ENCODE data around the gene ZNG1A.
A peak's percentile ranks its signal among the peaks of the same experiment; 100 is the strongest.
"Not testable (repeated sequence)": the region's sequence is repeated elsewhere in the genome, so short reads cannot be mapped to it uniquely, and the experiment has no call there.

Gene ZNG1A

DNA sequence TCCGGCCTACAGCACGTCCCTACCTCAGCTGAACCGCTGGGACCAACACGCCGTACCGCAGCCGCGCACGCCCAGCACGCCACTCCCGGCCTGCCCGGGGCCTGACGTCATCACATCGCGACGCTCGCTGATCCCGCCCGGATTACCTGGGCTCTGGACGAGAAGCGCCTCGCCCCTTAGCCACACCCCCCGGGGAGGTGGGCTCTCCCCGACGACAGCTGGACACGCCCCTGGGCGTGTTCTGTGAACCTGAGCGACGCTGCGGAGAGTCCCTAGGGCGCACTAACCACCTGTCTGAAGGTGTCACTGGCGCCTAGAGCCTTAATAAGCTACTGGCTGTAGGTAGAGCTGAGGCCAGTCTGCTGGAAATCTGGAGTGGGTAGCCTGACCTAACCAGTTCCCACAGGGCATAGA lies at the start of gene ZNG1A:
TSS of gene ZNG1A (minus strand) at position 87 of the 414 bp plus-strand sequence. CDS start 87 bp downstream, outside the sequence.
- peak; percentile 59 to 60 for DNase-seq (ENCODE audit: low read depth in 2 of 2)

- DNase-seq (ENCODE audit: low read depth in 2 of 2), result no peak
These were observed 49.0 kb upstream of the ZNG1A start for GRCh38 chr9:227860-228259.

DNA sequence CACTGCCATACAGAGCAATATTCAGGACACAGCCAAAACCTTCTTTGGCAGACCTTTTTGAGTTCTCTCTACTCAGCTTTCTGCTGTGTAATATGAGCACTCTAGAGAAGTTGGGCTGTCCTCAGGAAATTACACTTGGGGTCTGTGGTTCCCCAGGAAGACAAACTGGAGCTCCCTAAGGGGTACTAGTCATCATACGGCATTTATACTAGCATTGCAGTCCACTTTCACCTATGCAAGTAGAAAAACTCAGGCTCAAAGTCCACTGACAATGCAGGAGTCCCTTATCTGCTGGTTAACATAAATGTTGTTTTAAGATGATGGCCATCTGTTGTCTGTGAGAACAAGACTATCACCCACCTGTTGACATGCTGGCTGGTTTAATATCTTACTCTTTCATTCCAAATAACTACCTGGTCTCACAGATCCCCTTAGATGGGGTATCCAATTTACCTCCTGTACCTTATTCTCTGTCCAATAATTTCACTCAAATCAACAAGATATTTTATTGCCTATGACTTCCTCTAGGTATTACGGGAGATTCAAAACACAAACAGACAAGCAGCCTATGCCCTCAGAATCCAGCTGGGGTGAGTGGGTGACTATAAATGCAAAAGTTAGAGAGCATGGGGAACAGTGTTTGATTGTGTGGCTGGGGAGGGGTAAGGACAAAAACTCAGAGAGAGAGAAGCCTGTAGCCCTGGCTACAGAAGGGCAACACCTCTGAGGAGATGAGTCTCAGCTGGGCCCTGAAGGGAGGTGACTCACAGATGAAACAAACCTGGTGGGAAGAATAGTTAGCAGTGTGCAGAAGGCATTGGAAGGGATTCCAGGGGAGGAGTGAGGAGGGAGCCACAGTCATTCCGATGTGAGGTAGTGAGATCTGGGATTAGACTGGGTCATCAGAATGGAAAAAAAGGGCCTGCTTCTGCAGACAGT lies 46.0 kb upstream of the ZNG1A start:
- no peak for DNase-seq (ENCODE audit: low read depth in 2 of 2)

- DNase-seq (ENCODE audit: low read depth in 2 of 2), result no peak
These were observed 45.2 kb upstream of the ZNG1A start for GRCh38 chr9:224026-224425.

DNA sequence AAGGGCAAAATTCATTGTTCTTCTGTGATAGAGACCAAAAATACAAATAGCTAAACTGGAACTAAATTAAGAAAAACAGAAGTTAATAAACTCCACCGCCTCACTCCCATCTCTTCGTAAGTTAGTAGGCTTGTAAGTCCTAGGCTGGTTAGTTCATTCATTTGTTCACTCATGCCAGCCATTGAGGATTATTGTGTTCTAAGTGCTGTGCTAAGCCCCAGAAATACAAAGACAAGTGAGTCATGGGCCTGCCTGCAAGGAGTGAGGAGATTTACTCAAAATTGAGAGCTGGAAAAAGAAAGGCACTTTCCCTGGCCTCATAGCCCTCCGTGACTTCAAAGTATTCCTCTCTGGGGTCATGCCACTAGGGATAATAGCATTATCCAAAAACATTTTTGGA lies 44.3 kb upstream of the ZNG1A start:
- no peak for DNase-seq (ENCODE audit: low read depth in 2 of 2)

DNA sequence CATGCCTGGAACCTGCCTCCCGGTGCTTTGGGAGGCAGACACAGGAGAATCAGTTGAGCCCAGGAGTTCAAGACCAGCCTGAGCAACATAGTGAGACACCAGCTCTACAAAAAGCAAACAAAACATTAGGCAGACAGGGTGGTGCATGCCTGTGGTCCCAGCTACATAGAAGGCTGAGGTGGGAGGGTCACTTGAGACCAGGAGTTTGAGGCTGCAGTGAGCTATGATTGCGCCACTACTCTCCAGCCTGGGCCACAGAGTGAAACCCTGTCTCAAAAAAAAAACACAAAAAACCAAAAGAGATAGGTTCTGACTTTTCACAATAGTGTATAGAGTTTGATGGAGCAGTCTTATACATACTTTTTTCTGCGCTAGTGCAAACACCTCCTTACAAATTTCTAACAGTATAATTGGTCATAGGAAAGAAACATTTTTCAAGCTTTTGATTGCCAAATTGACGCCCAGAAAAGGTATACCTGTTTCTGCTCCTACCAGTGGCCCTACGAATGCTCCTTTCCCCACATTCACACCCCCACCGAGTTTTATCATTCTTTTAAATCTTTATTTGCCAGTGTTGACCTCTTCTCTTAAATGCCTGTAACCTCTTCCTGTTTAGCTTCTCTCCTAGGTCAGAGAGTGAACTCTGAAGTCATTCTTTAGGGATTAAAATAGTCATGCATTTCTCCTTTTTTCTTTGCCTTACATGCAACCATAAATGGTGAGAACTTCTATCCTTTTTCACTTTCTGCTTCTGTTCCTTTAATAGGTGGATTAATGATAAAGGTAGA lies 43.3 kb upstream of the ZNG1A start:
- no peak for DNase-seq (ENCODE audit: low read depth in 2 of 2)

GRCh38 chr9:219670-220365 lies 41.0 kb upstream of the ZNG1A start:
- DNase-seq (ENCODE audit: low read depth in 2 of 2), result no peak

- not testable (repeated sequence) for DNase-seq (ENCODE audit: low read depth in 2 of 2)
These were observed 40.2 kb upstream of the ZNG1A start for GRCh38 chr9:219036-219435.

DNA sequence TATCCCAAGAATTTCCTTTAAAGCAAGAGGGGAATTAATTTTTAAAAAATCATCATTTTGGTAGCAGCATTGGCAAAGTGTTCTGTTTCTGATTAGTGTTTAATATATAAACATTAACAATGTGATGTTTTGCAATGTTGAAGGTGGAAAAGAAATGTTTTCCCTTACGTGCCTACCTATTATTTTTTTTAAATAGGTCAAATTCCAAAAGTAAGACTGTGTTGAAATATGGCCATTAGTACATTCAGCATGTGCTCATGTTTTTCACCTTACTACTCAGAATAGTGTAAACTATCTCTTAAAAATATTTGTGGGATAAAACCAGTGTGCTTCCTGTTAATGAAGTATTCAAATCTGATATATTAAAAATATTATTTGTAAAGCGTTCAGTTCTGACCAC lies 39.1 kb upstream of the ZNG1A start:
- DNase-seq (ENCODE audit: low read depth in 2 of 2), result no peak

DNA sequence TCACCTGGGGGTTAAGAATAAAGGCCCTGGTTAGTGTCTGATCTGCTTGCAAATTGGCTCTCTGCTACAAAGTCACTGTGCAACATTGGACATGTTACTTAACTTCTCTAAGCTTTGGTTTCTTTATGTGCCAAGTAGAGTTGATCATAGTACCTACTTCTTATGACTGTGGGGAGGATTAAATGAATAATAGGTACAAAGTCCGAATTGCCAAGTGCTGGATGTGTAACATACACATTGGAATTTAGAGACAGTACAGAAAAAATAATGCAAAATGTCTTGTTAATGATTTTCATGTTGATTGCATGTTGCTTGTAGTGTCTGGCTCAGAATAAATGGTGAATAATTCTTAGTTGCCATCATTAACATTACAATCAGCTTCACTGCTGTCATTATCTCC lies 38.0 kb upstream of the ZNG1A start:
- no peak for DNase-seq (ENCODE audit: low read depth in 2 of 2)

GRCh38 chr9:215631-216155 lies 36.8 kb upstream of the ZNG1A start:
- DNase-seq (ENCODE audit: low read depth in 2 of 2), result no peak

- peak; percentile 29 to 38 for DNase-seq (ENCODE audit: low read depth in 2 of 2)
These were observed 36.0 kb upstream of the ZNG1A start, which contains the start of gene DOCK8 for GRCh38 chr9:214648-215493. Gene DOCK8 (plus strand): TSS chr9:214865. CDS start chr9:214977, 112 bp downstream.

- DNase-seq (ENCODE audit: low read depth in 2 of 2), result no peak
These were observed 35.4 kb upstream of the ZNG1A start for GRCh38 chr9:214351-214647.

DNA sequence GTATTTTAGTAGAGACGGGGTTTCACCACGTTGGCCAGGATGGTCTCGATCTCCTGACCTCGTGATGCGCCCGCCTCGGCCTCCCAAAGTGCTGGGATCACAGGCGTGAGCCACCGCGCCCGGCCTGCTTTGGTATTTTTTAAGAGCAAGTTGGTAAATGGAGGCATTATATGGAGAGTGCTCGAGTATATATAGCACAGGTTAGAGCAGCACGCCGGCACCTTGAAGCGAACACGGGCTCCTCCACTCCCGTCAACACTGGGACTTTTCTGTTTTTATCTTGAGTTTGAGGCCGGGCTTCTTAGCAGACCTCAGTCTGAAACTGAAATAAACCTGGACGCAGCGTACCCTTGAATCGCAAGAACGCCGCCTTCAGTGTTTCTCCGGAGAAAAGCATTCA lies 35.0 kb upstream of the ZNG1A start:
- DNase-seq (ENCODE audit: low read depth in 2 of 2), result not testable (repeated sequence)

DNA sequence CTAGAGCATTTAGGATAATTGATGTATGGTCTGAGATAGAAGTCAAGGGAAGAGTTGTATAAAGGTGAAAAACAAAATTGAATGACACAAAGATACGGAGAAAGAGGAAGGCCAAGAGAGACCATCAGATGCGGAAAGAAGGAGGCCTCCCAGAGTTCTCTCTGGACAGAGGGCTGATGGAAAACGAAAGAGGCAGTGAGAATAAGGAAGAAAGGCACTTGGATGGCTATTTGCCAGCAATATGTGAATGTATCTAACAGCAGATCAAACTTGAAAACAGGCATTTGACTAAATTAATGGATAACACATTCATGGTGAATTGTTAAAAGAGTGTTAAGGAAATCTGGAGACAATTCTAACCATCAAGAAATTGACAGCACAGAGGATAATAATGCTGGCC lies 33.4 kb upstream of the ZNG1A start:
- no peak for DNase-seq (ENCODE audit: low read depth in 2 of 2)

- DNase-seq (ENCODE audit: low read depth in 2 of 2), result no peak
These were observed 32.7 kb upstream of the ZNG1A start for GRCh38 chr9:211557-211956.

DNA sequence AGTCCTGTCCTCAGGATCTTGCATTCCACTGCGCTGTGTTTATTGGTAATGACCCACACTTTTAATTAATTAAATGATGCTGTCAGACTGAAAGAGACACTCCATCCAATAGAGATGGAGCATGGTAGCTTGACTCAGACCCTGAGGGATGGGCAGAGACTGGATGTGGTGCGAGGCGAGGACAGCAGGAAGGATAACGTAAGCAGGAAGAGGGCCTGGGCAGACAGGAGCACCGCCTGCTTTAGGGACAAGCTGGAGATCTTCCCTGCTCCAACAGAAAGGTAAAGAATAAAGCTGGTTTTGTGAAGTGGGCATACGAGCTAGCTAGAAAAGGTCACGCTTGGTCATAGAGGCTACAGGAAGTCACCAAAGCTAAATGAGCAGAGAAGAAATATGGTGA lies 32.2 kb upstream of the ZNG1A start:
- DNase-seq (ENCODE audit: low read depth in 2 of 2), result no peak

DNA sequence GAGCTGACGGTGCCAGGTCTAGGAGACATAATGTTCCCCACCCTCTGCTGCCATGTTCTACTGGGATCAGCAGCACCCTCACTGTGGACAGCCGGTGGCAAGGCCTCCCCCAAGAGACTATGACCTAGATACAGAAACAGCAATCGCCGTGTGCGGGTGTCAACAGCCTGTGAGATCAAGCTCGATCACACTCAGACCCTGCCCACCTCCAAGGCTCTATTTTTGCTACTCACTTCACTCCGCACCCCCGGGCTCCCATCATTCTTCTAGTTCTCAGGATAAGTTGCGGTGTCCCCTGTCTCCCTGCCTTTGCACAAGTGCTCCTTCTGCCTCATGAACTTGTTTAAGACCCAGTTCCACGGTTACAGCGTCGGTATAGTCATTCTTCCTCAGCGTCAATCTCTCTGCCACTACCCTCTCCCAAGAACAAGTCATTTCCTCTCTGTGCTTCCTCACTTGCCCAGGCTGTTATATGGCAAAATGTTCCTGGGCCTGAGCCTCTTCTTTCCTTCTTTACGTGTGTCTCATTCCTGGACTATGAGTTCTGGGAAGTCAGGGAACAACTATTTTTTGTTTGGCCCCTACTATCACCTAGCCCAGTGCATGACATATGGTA lies 30.4 kb upstream of the ZNG1A start:
- no peak for DNase-seq (ENCODE audit: low read depth in 2 of 2)

- DNase-seq (ENCODE audit: low read depth in 2 of 2), result no peak
These were observed 27.6 kb upstream of the ZNG1A start for GRCh38 chr9:206481-206880.

- not testable (repeated sequence) for DNase-seq (ENCODE audit: low read depth in 2 of 2)
These were observed 20.7 kb upstream of the ZNG1A start for GRCh38 chr9:199601-200000.
